HG02798 (cell line): ENCODE results near the gene CSN1S1.

Experiments
- ATAC-seq: cut with Tn5 transposase; IDR thresholded peaks from one replicate; pipeline ENCODE4 v1.9.1; 2021; ENCODE audit warnings: mild to moderate bottlenecking; ENCODE audit not compliant: unreplicated experiment, poor library complexity

CSN1S1 gene

DNA sequence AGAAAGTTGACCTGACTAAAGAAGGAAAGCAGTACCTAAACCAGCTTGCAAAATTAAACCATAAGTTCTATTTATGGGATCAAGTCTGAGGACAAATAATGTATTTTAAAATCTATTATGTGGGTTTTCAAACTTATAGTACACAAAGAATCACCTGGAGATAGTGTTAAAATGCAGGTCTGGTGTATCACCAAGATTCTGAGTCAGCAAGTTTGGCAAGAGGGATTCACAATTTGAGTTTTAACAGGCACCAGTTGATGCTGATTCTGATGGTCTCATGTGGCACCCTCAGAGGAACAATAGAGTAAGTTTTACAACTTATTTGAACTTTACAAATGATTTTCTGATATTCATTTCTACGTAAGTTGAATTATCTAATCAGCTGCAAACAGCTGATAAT lies 55.8 kb downstream of the CSN1S1 start:
- ATAC-seq, result no peak

DNA sequence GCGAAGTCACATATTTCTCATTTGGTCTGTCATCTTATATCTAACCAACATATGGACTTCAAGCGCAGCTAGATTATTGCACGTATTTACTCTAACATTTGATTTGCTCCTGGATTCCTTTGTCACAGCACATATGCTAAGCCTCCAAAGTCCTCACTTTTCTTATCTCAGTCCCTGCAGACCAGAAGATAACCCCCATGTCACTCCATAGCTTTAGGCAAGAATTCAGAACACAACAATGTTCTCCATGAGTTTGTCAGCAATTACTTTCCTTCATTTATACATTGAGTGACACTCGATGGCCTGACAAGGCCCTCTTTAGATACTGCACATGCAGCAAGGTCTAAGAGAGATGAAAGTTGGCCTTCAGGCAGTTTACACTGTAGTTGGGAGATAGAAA lies 60.1 kb downstream of the CSN1S1 start:
- ATAC-seq, result no peak

DNA sequence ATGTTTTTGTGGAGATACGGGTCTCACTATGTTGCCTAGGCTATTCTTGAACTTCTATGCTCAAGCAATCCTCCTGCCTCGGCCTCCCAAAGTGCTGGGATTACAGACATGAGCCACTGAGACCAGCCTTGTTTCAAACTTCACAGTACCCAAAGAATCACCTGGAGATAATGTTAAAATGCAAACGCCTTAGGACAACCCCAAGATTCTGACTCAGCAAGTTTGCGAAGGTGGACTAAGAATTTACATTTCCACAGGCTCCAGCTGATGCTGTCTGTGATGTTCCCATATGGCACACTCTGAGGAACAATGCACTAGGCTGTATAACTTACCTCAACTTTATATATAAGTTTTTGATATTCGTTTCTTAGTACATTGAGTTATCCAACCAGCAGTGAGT lies 63.9 kb downstream of the CSN1S1 start:
- no peak for ATAC-seq

DNA sequence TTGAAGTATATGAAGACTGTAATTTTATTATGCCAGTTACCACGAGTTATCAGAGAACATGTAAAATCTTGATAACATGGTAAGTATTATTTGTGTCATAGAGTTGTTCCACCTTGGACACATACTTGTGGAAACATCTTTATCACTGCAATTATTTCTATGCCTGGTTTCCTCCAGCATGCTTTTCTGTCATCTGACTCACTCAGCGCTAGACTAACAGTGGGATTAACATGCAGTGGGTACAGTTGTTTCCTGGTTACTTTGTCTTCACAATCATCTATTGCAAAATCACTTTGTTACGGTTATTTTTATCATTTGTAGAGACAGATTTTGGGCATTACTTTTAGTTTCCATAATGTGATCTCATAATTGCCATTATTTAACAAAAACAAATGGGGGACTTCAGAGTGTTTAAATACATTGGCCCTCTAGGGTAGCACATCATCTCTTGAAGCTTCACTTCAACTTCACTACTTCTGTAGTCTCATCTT lies 64.7 kb downstream of the CSN1S1 start, which contains the start of gene STATH:
Gene STATH (plus strand): TSS at position 441 of the 491 bp plus-strand sequence. CDS start 2,472 bp downstream, outside the sequence.
- ATAC-seq, result no peak
